ENCODE results near the gene RABEP1. TPM values are rescaled to one million over a fixed set of nuclear protein-coding genes. Genes with fewer than 3 reads are reported as not detected.
"Not testable (repeated sequence)": the region's sequence is repeated elsewhere in the genome, so short reads cannot be mapped to it uniquely, and the experiment has no call there.

RABEP1 gene
- total and polyA plus RNA-seq, 12 donors = 19.5 to 69.1 (median 56.8) TPM

DNA sequence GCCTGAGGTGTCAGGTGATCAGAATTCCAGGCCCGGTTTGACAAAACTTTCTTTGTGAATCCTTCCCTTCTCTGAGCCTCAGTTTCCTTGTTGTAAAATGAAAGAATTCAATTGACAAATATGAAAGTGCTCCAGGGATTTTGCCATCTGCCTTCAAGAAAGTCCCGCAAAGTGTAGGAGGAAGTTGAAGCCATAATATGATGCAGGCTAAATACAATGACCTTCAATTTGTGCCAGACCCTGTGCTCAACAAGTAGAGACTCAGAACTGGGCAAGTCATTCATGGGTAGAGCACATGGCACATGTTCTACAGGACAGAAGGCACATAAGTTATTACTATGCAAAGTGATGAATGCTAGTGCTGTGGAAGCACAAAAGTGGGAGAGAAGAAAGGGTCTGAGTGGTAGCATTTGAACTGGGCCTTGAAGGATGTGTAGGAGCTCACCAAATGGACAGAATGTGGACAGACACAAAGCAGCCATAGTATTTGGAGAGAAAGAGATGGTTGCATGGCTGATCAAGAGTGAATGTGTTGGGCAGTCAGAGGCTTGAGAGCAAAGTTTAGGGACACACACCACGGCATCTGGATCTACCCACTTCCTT is 45.0 kb upstream of the RABEP1 start:
- 73 to 84% methylated on average over 3 of the region's 3 CpGs for WGBS, 2 donors
- DNase-seq (no peak), ATAC-seq (no peak)
- Histone ChIP-seq H3K4me1 (peaks cover 0 to 15% (median under 1%) of the 10 kb centered on the region in 9 donors), H3K4me3 (no peak overlapping the region), H3K27ac (peak overlapping the region in 1 of 10 donors; percentile 18), H3K9me3 (no peaks in the 10 kb centered on the region), H3K27me3 (no peaks in the 10 kb centered on the region), H3K36me3 (peaks cover 0 to 10% (median 0%) of the 10 kb centered on the region in 9 donors)
- TF ChIP-seq CTCF (IDR thresholded peaks at IDR 0.05) = no peak
- intact Hi-C loops (cut with DNase I) = loop anchor here in 1 of 10 donors (5.0 kb wide), 1 partner anchor 40 kb away; no protein-coding TSS in a partner anchor

GRCh38 chr17:5237541-5238016 is 44.5 kb upstream of the RABEP1 start:
- H3K9me3 ChIP-seq = no peaks in the 10 kb centered on the region
- intact Hi-C loops (cut with DNase I) = loop anchor here in 1 of 10 donors (5.0 kb wide), 1 partner anchor 40 kb away; no protein-coding TSS in a partner anchor
- ATAC-seq (peak in 4 of 8 donors; percentile 45 to 52 (median 49)), DNase-seq (peak in 1 of 2 donors; percentile 30)
- WGBS, 2 donors = 36 to 39% methylated on average over 6 of the region's 6 CpGs
- H3K36me3 ChIP-seq = peaks cover 0 to 10% (median 0%) of the 10 kb centered on the region in 9 donors
- H3K4me1 ChIP-seq = peaks cover 0 to 15% (median 6%) of the 10 kb centered on the region in 9 donors
- no peaks in the 10 kb centered on the region for H3K27me3 ChIP-seq
- TF ChIP-seq CTCF (IDR thresholded peaks at IDR 0.05) = peak in 8 of 9 donors; percentile 22 to 73 (median 45)
- peak overlapping the region in 1 of 10 donors; percentile 18 for H3K27ac ChIP-seq
- no peak overlapping the region for H3K4me3 ChIP-seq

GRCh38 chr17:5238333-5238732 is 43.8 kb upstream of the RABEP1 start:
- 61 to 65% methylated on average over 4 of the region's 4 CpGs for WGBS, 2 donors
- Histone ChIP-seq H3K9me3 (no peaks in the 10 kb centered on the region), H3K36me3 (peaks cover 0 to 10% (median 0%) of the 10 kb centered on the region in 9 donors), H3K27ac (no peak overlapping the region), H3K4me3 (no peak overlapping the region), H3K27me3 (no peaks in the 10 kb centered on the region), H3K4me1 (peaks cover 0 to 15% (median 6%) of the 10 kb centered on the region in 9 donors)
- ATAC-seq = no peak
- no peak for TF ChIP-seq CTCF (IDR thresholded peaks at IDR 0.05)
- intact Hi-C loops (cut with DNase I) = loop anchor here in 1 of 10 donors (5.0 kb wide), 1 partner anchor 41 kb away; no protein-coding TSS in a partner anchor
- no peak for DNase-seq

- not testable (repeated sequence) for DNase-seq, H3K9me3 ChIP-seq, H3K4me3 ChIP-seq, H3K27me3 ChIP-seq, ATAC-seq, H3K27ac ChIP-seq, H3K36me3 ChIP-seq
- 80 to 83% methylated on average over 7 of the region's 7 CpGs for WGBS, 2 donors
- peaks cover 0 to 19% (median 6%) of the 10 kb centered on the region in 9 donors for H3K4me1 ChIP-seq
- intact Hi-C loops (cut with DNase I) = loop anchor here in 3 of 10 donors (5.0 to 10.0 kb wide), 3 partner anchors 42 to 1195 kb away; partner anchors contain the start of genes AIPL1 (in 1 of the 3) and C1QBP (in 1 of the 3)
Observed at GRCh38 chr17:5239769-5240168, 42.3 kb upstream of the RABEP1 start.

All from heart right ventricle (tissue), 16 donors.